NCI-H128 (cell line): ENCODE results near the gene TFG.

Source experiments
- DNase-seq: peaks from one replicate; lab custom pipeline; 2025; ENCODE audit not compliant: unreplicated experiment; lab: John Stamatoyannopoulos, UW

TFG gene

DNA sequence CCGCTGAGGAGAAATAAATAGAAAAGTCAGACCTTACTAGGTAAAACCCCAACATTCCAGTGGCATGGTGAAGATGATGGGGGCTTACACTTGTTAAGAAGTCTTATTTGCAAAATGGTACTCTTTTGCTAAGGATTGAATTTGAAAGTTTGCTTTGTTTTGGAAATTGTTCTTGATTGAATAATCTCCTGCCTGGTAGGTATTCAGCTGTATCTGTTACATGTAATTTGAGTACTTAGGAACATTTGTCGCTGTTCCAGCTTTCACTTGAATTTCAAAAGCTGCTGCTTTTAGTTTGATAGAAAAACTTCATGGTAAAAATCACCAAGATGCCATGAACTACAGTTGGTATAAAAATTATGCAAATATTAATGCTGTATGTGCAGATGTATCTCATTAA is 44.6 kb downstream of the TFG start:
- DNase-seq, result no peak

DNA sequence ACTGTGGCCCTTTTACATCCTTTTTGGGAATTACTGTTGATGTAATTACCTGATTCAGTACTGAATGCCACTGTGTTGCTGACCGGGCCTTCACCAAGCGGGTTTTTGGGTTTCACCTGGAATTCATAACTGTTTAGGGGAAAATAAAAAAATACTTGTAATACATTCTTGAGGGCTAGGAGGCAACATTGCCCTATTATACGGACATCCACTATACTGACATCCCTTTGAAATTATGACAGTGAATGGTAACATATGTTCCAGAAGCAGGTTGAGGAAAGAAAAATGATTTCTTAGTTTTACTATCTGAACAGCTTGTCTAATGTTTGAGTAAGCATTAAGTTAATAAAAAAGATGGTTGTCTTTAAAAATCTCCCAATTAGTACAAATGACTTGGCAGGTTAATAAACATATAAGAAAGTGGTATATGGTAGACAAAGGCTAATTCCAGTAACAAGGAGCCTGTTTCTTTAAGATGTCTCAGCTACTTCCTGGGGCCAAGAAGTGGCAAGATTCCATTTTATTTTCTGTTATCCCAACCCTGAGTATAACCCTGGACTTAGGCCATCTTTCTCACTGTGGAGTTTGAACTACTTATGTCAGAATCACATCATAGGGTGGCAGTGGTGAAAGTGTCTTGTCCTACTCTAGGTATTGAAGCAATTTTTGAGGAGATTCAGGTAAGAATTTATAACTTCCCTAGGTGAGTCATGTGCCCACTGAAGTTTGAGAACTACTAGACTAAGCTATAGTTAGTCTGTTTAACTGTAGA is 45.5 kb downstream of the TFG start:
- DNase-seq, result no peak

DNA sequence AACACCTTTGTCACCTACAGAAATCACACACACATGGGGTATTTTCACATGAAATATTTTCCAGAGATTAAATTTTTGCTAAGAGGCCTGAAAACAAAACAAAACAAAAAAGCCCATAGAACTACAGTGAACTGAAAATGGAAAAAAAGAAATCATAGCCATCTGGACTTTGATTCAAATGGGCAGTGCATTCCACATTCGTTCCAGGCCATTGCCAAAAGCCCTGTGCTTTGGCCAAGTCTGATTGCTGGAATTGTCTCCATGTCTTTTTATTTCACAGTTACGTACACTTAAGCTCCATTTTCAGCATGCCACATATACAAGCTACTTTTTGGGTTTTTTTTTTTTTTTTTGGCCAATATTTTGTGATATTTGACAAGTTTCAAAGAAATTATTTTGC is 47.1 kb downstream of the TFG start:
- no peak for DNase-seq

DNA sequence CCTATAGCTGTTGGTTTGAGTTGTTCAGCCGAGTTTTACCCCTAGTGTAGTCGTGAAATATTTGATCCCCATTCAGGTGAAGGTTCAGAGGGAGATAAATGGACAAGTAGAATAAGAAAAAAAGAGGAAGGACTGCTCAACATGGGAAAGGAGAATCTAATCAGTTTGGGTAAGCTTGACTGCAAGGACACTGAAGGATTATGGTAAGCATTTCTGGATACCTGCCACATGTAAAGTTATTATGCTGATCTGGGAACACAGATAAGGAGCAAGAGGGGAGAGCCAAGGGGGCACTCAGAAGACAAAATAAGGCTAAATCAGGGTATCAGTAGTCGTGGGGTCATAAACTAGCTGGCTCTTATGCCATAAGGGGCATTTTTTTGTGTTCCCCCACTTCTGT is 49.9 kb downstream of the TFG start:
- DNase-seq, result no peak

DNA sequence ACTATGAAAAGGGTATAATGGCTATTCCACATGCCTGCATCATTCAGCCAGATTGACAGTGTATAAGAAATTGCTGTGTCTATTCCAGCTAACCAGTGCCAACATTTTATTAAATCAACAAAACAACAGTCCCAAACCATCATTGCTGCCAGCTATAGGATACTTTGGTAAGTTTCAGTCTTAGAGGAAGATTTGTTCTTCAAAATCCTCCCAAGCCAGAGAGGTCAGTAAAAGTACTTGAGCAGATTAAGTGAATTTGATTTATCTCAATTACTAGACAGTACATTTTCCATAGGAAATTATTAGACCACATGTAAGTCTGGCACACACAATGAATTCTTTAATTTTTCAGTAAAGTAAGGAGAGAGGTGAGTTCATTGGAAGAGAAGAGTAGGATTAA is 50.7 kb downstream of the TFG start:
- no peak for DNase-seq

DNA sequence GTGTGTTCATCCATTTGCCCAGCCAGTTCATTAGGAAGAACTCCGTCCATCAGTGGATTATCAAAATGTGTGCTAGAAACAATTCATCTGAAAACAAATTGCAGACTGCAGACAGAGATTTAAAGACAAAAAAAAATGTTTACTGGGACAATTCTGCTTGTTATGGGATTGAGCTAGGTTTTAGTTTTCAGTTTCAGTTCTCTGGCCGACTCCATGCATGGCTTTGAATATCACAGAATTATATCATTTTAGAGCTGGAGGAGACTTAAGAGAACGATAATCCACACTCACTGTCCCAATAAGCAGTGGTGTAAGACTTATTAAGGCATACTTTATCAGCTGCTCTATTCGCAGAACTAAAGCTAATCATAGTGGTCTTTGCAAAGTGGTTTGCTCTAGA is 51.1 kb downstream of the TFG start:
- DNase-seq, result no peak

DNA sequence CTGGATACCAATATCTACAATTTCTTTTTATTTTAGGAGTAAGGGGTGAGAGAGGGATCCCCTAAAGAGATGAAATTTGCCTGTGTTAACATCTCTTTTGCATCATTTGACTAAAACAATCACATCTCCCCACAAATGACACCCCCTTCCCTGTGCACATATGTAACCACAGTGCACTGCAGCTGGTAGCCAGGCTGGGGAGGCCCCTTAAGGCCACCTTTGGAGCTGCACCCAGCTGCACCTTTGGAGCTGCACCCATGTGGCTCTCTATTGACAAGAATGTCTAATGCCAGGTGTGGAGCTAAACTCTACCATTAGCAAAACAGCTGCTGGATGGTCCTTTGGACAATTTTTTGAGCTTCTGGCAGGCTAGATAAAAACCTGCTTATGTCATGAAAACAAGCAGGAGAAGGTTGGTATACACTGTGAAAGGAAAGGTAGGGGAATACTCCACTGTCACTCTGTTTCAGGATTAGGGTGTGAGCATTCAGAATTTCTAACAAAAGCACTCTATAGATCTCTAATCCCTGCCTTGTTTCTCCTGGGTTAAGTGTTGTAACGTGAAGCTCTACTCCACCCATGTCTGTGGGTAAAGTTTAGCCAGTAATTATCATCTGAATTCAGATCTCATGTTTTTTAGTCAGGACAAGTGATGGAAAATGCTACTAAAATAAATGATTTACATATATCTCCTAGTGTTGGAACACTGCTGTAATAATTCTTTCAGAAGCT is 52.1 kb downstream of the TFG start:
- no peak for DNase-seq

DNA sequence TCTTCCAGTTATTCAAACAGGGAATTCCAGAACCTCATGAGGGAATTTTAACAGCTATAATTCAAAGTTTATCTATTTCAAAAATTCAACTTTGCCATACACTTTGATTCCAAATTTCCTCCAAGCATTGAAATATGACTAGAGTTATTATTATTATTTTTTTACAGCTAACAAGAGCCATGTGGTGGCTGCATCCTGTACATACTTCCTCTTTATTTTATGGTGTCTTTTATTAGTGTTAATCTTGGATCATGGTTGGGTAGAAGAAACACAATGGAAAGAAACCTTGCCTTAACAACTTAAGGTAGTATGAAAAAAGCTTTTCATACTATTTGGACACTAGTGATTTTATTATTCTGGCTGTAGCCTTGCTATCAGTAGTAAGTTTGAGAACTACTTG is 52.7 kb downstream of the TFG start:
- no peak for DNase-seq

DNA sequence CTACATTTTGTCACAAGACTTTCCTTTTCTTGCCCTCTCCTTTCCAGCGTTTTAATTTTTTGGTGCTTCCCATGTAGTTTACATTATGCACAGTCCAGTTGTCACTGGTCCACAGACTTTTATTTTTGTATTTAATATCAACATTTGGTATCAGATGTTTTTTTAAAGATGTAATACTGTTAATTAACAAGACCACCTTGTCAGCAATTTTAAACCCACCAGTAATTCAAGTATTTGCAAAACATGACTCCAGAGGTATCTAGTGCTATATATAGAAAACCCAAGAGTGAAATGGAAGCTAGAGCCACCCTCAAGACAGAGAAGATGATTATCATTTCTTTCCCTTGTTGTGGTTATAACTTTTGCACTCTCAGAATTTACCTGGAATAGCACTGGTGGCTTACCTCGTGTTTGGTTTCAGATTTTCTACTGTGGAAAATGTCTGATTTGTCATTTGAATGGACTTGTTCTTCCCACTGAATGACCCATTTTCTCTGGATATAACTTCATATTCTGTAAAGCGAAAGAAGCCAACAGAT is 56.2 kb downstream of the TFG start:
- DNase-seq, result no peak

DNA sequence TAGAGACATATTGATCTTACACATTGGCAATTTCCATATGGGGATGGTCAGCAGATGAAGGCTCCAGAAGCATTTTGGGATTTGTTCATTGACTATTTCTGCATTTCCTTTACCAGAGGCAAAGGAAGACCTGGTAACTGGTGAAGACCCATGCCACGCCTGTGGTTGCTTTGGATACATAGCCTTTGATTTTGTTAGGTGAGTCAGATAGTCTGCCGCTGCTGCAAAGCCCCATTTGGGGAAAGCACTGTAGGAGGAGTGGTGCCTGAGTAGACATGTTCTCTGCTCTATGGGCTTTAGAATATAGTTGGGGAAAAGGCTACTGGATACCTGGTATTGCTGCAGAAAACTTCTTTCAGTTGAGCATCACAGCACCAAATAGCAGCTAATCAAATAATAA is 56.8 kb downstream of the TFG start:
- no peak for DNase-seq

DNA sequence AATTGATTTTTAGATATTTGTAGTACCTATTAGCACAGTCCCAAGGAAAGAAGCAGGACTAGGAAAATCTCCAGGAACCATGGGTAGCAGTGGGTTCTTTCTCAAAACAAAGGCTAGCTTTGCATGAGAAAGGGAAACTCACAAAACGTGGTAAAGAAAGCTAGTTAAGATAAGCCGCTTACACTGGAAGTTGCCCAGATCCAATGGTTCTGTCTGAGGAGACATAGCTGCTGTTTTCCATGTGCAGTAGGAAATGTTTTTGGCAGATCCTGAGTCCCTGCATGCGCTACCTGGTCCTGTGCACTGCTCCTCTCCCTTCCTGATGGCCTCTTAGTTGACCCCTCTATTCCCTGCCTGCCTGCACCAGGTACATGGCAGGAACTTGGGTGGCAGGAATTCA is 60.4 kb downstream of the TFG start:
- DNase-seq, result no peak

DNA sequence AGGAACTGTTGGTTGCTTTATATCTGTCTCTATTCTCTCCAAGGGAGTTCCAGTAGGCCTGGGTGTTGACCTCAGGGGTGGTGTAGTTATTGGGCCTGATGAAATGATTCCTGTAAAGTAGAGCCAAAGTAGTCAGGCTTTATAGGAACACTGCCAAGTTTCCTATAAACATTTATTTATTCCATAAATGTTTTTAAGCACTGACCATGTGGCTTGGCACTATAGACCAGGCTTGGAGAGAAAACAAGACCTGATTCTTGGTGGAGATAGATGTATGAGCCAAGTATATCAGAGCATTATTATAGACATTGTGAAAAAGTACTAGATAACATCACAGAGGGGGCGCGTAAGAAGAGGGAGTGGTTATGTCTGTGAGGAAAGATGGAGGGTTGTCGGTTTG is 65.9 kb downstream of the TFG start:
- no peak for DNase-seq

DNA sequence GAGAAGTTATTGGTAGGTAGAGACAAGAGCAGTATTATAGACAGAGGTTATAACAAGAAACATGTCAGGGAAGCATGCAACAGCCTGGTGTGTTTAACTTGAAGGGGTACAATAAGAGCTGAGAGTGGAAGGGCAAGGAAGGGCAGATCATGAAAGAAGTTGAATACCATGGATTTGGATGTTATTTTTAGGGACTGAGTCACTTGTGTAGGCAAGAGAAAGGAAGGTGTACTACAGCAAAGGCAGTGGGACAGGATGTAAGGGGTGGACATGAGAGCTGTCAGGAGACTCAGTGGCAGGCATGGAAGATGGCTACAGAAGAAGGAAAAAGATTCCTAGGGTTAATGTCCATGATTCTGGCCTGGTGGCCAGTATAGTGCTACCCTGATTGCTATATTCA is 66.4 kb downstream of the TFG start:
- DNase-seq, result no peak

DNA sequence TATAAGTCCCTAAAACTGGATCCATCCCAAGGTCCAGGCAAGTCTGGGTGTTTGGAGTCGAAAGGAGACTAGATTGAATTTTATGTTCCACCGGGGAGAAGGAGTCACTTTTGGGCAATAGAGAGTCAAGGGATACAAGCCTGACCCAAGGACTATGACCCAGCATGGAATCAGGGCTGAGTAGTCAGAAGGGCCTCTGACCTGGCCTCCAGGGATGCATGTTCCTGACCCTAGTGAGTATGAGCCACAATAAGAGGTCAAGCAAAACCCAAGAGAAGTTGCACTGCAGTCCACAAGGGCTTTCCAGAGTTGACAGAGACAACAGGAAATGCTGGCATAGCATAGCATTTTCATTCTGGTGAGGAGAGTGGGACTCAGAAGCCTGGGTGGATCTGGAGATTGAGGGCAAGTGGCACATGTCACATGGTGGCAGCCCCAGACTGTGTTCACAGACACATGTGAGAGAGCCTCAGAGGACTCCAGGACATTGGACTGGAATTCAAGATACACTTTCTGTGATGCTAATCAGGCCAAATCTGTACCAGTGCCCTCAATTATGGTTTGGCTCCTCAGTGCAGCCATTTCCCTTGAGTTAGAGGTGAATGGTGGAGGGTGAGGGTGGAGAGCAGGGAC is 66.9 kb downstream of the TFG start:
- no peak for DNase-seq

DNA sequence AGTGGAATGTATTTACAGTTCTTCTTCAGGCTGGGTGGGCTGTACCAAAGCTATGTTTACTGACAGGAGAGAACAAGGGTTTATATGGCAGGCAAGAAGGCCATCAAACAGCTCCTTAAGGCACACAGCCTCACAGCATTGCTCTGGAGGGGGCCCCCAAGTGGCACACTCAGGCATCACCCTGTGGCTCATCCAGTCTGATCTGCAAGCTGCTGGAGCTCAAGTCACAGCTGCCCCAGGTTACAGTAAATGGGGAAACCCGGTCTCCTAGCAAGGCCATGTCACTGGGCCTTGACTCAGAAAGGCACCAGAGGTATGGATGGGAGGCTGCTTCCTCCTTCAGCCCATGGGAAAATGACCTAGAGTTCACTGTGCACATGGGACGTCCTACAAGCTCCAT is 67.5 kb downstream of the TFG start:
- DNase-seq, result no peak

DNA sequence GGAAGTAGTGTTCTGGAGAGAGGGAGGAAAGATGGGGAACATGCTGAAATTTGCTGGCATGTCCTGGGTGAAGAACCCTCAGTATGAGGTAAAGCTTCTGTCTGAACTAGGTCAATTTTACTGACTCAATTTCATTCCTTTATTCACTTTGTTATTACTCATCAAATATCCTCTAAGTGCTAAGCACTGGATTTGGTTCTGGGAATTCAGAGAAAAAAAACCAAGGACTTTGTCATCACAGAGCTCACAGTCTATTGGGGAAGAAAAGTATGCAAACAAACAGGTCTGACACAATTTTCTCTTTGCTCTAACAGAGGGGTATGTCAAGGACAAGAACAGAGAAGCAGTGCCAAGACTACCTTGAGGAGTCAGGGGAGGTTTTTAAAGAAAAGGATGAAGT is 68.0 kb downstream of the TFG start:
- DNase-seq, result no peak

DNA sequence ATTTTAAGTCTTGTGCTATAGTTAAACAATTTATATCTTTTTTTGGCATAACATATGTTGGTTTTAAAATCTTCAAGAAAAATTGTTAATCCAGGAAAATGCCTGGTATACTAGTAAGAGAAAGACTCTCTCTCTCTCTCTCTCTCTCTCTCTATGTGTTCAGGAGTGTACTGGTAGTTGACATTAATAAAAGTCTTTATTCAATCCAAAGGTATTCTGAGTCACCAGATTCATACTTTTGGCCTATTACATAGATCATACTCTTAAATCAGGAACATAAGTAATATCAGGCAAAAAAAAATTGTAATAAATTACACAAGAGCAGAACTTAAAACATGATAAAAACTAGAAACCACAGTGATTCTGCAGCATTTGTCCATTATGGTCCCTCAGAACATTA is 70.2 kb downstream of the TFG start:
- DNase-seq, result no peak

DNA sequence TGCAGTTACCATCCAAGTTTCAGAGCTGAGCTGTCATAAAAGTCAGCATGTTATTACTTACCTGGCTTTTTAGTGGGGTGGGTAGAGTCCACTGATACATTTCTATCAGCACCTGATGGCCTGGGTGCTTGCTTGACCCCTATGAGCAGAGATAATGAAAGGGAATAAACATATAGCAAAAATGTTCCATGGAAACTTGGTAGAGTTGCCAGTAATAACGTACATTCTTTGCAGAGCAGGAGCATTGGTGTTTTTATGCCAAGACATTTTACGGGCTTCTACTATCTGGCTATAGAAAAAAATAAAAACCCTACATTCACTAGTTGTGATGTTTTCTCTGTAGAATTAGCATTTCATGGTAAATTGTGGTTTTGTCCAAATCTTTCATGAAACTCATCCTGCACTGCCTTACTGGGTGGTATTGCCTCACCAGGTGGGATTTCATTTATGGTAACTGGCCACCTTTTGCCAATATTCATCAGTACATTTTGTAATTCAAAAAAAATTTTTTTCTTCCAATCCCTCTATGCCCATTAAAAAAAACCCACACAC is 70.9 kb downstream of the TFG start:
- no peak for DNase-seq

DNA sequence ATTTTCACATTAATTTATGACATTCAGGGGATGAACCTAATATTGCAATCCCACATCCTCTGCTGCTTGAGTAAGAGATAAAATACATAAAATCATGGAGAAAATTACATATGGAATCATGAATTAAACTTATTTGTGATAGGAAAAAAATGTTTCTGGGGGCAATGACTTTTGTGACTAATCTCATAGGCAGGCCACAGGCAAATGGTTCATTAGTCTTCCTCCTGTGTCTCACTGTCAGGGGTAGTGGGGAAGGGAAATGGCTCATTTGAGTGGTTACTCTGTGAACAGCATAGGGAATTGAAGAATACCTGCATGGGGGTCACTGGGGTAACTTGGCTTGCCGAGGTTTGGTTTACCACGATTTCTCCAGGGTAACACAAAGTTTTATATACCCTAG is 72.0 kb downstream of the TFG start:
- DNase-seq, result no peak

DNA sequence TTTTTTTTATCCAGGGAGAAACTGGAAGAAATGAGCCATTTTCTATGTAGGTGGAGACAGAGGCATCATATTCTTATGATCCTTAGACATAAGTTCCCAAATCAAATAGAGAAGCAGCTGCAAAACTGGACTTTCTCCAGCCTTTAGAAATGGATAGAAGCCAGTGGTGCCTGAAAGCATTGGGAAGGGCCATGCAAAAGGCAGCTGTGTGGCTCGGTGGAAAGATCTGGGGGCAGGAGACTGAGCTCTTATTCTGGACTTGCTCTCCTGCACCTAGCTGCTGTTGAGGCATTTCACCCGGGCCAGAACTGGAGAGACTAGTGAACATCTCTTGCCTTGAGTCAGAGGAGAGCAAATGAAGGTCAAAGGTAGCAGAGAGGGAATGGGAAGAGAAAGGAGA is 73.1 kb downstream of the TFG start:
- no peak for DNase-seq

DNA sequence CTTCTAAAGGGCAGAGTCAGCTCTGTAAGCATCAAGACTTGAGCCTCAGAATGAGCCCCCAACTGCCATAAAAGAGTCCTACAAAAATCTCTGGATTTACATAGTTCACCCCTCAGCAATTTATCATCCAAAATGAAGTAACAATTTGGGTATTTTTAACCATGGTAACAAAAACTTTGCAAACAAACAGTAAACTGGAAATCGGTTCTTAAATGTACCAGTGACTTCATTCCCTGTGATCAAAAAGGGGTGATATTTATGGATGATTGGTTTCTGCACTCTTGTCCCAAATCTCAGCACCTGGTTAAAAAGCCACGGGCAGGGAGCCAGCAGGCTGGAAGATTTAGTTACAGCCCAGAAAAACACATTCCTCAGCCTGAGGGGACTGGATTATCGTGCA is 73.6 kb downstream of the TFG start:
- DNase-seq, result no peak

DNA sequence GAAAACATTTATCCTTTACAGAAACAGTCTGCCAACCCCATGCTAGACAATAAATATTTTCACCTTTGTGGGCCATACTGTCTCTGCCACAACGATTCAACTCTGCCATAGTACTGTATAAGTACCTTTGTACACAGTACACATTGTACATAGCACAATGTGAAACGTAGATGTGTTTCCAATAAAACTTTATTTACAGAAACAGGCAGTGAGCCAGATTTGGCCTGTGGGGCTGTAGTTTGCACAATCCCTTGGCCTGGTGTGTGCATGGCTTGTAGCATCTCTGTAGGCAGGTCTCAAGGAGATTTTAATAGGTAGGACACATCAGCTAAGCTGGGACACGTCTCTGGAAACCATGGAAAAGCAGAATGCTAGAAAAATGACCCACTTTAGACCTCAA is 74.3 kb downstream of the TFG start:
- DNase-seq, result no peak
